CD4-positive, alpha-beta T cell treated with Interleukin-6 for 4 hours (primary cell): ENCODE results near the gene ZFR2.
A peak's percentile ranks its signal among the peaks of the same experiment; 100 is the strongest.
"Not testable (repeated sequence)": the region's sequence is repeated elsewhere in the genome, so short reads cannot be mapped to it uniquely, and the experiment has no call there.

ENCODE experiments used
- DNase-seq: peaks from one replicate; pipeline ENCODE4 v3.0.0-alpha.2; 2020; ENCODE audit warnings: mixed read lengths

Gene ZFR2

DNA sequence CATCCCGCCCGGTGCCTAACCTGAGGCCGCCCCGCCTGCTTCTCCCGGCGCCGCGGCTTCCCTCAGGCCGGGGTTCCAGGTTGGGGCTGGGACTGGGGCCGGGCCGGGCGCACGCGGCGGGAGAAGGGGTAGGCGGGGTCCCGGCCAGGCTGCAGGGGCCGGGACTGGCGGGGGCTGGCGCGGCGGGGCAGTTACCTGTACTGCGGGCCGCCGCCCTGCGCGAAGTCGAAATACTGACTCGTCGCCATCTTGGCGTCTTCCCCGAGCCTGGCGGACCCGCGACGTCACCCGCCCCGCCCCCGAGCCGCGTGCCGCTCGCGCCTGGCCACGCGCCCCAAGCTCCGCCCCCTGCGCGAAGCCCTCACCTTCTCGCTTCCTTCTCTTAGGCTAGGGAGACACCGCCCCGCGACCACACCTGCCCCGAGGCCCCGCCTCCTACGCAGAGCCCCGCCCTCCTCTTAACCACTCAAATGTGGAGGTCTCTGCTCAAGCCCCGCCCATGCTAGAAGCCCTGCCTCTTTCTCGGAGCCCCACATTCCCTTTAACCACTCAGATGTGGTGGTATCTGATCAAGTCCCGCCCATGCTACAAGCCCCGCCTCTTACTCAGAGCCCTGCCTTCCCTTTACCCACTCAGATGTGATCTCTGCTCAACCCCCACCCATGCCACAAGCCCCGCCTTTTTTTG lies at the start of gene ZFR2:
TSS of gene ZFR2 (minus strand) at position 269 of the 687 bp plus-strand sequence. CDS start at position 248, 21 bp downstream.
- peak; percentile 23 for DNase-seq

DNA sequence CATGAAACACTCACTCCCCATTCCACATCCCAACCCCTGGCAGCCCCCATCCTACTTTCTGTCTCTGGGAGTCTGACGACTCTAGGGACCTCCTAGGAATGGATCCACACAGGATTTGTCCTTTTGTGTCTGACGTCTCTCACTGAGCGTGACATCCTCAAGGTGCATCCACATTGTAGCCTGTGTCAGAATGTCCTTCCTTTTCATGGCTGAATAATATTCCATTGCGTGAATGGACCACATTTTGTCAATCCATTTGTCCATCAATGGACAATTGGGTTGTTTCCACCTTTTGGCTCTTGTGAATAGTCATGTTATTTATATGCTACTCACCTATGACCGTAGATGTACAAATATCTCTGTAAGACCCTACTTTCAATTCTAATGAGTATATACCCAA lies 47.2 kb upstream of the ZFR2 start:
- no peak for DNase-seq

DNA sequence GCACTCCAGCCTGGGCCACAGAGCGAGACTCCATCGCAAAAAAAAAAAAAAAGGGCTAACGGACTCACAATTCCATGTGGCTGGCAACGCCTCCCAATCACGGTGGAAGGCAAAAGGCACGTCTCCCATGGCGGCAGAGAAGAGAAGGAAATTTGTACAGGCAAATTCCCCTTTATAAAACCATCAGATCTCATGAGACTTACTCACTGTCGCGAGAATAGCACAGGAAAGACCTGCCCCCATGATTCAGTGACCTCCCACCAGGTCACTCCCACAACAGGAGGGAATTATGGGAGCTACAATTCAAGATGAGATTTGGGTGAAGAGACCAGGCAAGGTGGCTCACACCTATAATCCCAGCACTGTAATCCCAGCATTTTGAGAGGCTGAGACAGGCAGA lies 45.4 kb upstream of the ZFR2 start:
- DNase-seq = no peak

DNA sequence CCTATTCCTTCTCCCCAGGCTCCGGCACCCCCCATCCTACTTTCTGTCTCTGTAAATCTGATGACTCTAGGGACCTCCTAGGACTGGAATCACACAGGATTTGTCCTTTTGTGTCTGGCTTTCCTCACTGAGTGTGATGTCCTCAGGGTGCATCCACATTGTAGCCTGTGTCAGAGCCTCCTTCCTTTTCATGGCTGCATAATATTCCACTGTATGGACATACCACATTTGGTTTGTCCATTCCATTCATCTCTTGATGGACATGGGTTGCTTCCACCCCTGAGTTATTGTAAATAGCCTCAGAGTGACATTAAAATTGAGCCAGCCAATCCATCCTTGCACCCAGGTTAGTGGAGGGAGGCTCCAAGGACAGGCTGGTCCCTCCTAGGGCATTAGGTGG lies 41.3 kb upstream of the ZFR2 start:
- no peak for DNase-seq

DNA sequence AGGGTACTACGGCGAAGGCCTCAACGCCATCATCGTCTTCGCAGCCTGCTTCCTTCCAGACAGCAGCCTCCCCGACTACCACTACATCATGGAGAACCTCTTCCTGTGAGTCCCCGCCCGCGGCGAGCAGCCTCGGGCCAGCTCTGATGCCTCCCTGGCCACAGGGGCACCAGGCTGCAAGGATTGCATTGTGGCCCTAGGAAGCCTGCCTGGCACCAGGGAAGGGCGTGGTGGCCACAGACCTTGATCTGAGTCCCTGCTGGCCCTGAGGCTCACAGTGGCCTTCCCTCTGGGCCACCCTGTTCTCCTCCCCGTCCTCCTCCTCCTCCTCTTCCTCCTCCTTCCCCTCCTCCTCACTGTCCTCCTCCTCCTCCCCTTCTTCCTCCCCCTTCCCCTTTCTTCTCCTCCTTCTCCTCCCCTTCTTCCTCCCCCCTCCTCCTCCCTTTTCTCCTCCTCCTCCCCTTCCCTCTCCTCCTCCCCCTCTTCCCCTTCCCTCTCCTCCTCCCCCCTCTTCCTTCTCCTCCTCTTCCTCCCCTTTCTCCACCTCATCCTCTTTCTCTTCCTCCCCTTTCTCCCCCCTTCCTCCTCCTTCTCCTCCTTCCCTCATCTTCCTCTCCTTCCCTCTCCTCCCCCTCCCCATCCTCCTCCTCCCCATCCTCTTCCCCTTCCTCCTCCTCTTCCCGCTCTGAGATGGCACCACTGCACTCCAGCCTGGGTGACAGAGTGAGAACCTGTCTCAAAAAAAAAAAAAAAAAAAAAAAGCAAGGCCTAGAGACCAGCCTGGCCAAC lies 39.6 kb upstream of the ZFR2 start:
- no peak for DNase-seq

DNA sequence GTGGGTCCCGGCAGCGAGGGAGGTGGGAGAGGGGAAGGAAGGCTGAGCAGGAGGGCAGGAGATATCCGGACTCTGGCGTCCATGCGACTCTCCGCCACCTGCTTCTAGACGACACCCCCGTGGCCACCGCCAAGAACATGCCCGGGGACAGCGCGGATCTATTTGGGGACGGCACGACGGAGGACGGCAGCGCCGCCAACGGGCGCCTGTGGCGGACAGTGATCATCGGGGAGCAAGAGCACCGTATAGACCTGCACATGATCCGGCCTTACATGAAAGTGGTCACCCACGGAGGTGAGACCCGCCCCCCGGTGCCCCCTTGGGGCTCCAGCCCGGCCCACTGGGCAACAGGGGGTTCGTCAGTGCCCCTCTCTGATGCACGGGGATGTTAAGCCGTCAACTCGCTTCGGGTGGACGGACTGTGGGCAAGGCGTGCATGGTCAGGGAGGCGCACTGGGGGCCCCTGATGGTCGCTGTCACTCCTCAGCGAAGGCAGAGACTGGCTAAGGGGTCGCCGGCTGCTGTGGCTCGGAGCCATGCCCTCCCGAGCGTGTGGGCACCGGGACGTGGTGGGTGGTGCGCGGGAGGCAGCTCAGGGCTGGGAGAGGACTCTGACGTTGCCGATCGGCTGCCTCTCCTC lies 38.9 kb upstream of the ZFR2 start:
- DNase-seq = no peak

DNA sequence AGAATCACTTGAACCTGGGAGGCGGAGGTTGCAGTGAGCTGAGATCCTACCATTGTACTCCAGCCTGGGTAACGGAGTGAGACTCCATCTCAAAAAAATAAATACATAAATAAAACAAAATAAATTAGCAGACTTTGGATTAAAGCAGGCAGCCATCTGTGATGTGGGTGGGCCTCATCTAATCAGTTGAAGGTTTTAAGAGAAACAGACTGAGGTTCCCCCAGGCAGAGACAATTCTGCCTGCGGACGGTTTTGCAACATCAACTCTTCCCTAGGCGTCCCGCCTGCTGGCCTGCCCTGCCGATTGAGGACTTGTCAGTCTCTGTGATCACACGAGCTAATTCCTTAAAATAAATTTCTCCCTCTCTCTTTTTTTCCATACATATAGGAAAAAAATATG lies 35.4 kb upstream of the ZFR2 start:
- no peak for DNase-seq

DNA sequence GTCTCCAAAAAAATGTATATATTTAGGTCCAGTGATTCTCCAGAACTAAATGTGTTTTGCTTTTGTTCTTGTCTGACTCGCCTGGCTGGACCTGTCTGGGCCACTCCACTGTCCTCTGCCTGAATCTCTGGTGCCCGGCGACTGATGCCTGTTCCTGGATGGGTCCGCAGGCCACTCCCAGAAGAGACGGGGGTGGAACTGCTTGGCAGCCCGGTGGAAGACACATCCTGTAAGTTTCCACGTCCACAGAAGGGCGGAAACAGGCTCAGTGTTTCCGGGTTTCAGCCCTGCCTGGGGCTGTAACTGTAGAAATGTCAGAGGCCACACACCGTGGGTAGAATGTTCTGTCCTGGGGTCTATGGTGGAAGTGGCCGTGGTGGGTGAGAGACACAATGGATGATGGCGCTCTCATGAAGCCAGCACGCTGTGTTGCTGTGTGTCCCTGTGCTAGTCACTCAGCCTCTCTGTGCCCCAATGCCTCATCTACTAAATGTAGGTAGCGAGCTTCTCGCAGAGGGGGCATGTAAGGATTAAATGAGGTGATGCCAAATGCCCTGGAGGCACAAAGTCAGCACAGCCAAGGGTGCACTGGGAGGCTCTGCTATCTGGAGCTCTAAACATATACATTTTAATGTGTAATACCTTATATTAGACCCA lies 33.6 kb upstream of the ZFR2 start:
- DNase-seq = no peak

DNA sequence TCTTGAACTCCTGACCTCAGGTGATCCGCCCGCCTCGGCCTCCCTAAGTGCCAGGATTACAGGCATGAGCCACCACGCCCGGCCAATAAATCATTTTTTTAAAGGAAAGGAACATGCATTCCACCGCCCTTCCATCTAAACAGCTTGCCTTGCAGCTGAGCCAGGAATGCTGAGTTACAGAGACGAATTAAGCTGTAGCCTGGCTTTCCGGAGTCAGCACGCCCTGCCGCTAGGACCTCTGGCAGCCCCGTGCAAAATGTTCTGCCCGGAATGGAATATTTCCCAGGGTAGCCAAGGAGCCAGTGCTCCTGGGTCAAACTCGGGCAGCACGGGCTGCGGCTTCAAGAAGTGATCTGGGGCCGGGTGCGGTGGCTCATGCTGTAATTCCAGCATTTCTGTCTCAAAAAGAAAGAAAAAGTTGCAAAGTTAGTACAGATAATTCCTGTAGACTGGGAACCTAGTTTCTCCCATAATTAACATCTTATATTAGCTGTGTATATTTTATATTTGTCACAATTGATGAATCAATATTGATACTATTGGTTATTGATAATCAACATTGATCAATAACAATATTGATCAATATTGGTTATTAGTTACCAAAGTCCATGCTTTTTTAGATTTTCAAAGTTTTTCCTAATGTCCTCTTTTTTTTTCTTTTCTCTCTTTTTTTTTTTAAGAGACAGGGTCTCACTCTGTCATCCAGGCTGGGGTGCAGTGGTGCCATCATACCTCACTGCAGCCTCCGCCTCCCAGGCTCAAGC lies 30.9 kb upstream of the ZFR2 start:
- DNase-seq = no peak

DNA sequence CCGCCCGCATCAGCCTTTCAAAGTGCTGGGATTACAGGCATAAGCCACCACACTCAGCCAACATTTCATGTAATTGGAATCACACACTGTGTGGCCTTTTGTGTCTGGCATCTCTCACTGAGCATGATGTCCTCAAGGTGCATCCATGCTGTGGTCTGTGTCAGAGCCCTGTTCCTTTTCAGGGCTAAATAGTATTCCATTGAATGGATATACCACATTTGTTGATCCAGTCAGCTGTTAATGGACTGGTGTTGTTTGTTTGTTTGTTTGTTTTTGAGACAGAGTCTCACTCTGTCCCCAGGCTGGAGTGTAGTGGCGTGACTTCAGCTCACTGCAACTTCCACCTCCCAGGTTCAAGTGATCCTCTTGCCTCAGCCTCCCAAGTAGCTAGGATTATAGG lies 29.6 kb upstream of the ZFR2 start:
- no peak for DNase-seq

DNA sequence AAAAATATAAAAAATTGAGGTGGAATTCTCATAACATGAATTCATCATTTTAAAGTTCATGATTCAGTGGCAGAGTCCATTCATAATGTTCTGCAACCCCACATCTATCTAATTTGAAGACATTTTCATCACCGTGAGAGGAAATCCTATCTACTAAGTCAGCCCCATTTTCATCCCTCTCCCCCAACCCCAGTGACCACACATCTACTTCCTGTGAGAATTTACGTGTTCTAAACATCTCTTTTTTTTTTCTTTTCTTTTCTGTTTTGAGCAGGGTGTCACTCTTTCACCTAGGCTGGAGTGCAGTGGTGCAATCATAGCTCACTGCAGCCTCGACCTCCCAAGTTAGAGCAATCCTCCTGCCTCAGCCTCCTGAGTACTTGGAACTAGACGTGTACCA lies 29.1 kb upstream of the ZFR2 start:
- no peak for DNase-seq

DNA sequence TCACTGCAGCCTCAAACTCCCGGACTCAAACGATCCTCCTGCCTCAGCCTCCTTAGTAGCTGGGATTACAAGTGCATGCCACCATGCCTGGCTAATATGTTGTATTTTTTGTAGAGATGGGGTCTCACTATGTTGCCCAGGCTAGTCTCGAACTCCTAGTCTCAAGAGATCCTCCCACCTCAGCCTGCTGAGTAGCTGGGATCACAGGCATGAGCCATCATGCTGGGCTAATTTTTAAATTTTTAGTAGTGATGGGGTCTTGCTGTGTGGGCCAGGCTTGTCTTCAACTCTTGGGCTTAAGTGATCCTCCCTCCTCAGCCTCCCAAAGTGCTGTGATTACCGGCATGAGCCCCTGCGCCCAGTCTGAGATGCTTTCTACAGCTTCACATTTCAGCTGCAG lies 26.9 kb upstream of the ZFR2 start:
- no peak for DNase-seq

DNA sequence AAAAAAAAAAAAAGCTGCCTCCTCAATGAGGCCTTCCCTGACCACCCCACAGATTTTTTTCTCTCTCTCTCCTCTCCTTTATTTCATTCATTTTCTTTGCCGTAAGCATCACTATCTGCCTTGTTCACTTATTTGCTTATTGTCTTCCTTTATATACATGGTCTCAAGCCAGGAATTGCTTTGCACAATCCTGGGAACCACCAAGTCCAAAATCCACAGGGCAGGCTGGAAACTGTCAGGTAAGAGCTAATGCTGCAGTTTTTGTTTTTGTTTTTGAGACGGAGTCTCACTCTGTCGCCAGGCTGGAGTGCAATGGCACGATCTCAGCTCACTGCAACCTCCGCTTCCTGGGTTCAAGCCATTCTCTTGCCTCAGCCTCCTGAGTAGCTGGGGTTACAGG lies 26.1 kb upstream of the ZFR2 start:
- not testable (repeated sequence) for DNase-seq

DNA sequence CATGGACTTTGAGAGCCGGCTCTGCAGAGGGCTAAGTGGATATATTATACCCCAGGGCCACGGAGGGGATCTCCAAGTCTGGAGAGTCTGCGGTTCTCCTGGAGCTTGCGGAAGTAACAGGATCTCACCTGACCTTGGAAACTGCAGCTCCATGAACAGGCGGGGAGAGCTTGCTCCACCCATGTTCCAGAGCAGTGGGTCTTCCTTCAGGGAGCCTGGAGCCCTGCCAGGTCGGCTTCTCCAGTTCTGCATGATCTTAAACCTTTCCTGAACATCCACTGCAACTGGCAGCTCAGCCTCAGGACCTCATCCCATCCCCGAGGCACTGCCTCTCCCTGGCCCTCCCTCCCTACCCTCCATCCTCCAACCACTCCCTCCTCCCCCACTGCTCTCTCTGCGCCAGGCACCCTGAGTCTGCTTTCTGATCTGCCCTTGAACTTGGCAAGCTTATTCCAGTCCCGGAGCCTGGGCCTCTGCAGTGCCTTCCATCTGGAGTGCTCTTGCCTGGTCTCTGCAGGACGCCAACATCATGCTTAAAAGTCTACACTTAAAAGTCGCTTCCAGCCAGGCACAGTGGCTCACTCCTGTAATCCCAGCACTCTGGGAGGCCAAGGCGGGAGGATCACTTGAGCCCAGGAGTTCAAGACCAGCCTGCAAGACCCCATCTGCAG lies 24.8 kb upstream of the ZFR2 start:
- DNase-seq = no peak

DNA sequence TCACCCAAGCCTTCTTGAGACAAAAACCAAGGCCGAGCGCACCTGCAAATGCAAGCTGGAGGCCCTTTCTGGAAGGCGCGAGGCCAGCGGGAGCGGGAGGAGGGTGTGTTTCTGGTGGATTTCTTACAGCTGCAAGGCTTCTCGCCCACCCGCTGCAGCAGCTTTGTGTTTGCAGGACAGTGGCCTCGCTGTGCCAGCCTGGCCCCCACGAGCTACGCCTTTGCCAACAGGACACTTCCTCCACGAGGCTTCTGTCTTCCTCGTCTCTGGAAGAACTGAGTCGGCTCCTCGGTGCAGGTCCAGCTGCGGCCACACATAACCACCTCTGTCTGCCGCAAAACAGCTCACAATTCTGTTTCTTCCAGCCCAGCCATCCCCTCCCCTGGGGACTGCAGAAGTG lies 21.8 kb upstream of the ZFR2 start:
- no peak for DNase-seq

DNA sequence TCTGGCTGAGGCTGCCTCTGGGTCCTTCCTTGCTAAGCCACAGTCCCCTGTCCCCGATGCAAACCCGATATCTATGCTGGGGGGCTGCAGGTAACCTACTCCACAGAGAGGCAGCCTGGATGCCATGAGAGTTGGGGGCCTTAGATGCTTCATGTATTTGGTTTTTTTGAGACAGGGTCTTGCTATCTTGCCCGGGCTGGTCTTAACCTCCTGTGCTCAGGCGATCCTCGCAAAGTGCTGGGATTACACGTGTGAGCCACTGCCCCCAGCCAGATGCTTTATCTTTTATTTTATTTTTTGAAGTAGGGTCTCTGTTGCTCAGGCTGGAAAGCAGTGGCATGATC lies 13.2 kb upstream of the ZFR2 start:
- DNase-seq = no peak

DNA sequence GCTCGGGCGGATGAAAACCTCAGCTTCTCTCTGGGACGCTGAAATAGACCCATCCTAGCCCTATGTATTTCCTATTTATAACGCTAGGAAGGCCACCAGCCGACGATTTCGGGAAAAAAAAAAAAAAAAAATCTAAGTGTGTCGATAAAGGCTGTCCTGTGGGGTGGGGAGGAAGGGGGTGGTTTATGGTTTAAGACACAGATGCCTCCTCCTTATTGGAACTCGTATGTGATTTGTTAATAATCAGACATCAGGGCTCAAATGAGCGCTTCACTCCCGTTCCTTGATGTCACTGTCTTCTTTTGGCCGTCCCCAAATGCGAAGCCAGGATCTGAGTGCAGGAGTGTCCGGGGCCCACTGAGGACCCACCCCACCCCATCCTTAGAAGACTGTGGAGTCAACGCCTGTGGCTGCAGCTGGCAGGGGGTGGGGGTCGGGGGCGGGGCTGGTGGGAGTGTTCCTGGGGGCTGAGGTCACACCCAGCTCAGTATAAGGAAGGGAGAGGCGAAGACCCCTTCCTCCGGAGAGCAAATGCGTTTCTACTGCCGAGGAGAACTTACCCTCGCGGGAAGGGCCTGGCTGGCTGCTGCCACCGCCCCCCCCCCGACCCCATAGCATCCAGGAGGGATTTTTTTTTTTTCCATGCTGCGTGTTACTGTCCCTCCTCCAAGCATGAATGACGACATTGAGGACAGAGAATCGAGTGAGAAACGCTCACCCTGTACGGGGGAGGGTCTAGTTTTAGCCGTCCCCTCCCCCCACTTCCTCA lies 12.6 kb upstream of the ZFR2 start:
- no peak for DNase-seq

DNA sequence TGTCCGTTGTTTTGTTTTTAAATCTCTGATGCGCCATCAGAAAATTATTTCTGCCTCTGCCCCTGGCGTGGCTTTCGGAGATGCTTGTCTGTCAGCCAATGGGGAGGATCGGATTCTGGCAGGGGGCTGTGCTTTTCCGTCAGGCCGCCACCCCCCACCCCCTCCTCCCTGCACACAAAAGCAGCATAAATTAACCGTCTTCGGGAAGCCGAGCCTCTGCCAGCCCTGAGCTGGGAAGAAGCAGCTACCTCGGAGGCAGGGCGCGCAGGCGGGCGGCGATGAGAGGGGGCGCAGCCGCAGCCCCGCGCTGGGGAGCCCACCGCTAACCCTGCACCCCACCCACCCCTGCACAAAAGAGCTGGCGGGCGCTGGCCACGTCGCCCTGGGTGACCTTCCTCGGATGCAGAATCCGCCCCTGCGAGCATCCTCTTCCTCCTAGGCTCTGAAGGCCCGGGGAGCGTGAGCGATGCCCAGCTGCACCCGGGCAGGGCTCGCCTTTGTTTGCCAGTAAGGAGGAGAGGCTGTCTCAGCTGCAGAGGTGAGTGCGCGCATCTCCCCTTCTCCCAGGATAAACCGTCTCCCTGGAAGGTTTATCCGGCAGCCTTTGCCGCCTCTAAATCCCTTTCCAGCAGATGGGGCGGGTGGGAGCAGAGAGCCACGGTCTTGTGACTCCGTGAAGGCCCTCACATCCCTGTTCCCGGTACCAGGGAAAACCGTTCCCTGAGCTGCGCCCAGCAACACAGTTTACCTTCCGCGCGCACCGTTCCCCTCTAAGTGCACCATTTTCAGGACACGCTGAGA lies 11.8 kb upstream of the ZFR2 start, which contains the start of gene ATCAY:
TSS of gene ATCAY (plus strand) at position 215 of the 801 bp plus-strand sequence. CDS start 5,083 bp downstream, outside the sequence.
- no peak for DNase-seq

DNA sequence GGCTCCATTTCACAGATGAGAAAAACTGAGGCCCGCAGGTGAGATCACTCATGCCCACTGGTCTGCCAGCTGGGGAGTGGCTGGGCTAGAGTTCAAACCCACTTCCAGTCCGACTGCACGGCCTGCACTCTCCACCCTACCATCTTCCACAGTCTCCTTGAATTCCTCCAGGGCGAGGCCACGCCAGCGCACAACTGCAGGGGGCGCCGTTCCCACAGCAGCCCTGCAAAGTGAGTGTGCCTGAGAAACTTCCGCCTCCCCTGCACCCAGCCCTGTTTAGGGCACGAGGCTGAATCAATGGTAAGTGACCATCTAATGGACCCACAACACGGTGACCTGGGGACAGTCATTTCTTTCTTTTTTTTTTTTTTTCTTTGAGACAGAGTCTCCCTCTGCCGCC lies 10.8 kb upstream of the ZFR2 start:
- no peak for DNase-seq

DNA sequence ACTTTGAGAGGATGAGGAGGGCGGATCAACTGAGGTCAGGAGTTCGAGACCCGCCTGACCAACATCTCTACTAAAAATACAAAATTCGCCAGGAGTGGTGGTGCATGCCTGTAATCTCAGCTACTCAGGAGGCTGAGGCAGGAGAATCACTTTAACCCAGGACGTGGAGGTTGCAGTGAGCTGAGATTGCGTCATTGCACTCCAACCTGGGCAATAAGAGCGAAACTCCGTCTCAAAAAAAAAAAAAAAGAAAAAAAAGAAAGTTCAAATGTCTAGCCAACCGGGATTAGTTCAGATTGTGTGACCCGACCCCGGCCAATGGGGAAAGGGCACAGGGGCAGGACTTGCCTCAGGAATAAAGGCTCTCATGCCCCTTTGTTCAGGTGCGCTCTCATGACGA lies 5.9 kb upstream of the ZFR2 start:
- DNase-seq = not testable (repeated sequence)
